OCI-LY7 (cell line): ENCODE results near the gene POU3F2.

Source experiments
- EZH2phosphoT487 ChIP-seq: fragments of 200-600 bp; sonication (generic); IDR thresholded peaks from 2 replicates; pipeline ENCODE4 v1.6.1; 2018; ENCODE audit warnings: low read depth, borderline replicate concordance, mild to moderate bottlenecking, mixed run types, antibody characterized with exemption, low read length, moderate library complexity, mixed read lengths
- TF ChIP-seq, protein P1 (sequence below): fragments of 200-600 bp; sonication (generic); conservative IDR thresholded peaks from 2 replicates; pipeline ENCODE4 v1.5.1; 2014; ENCODE audit warnings: mild to moderate bottlenecking, antibody characterized with exemption, low read length, moderate library complexity, mixed read lengths

DNA sequence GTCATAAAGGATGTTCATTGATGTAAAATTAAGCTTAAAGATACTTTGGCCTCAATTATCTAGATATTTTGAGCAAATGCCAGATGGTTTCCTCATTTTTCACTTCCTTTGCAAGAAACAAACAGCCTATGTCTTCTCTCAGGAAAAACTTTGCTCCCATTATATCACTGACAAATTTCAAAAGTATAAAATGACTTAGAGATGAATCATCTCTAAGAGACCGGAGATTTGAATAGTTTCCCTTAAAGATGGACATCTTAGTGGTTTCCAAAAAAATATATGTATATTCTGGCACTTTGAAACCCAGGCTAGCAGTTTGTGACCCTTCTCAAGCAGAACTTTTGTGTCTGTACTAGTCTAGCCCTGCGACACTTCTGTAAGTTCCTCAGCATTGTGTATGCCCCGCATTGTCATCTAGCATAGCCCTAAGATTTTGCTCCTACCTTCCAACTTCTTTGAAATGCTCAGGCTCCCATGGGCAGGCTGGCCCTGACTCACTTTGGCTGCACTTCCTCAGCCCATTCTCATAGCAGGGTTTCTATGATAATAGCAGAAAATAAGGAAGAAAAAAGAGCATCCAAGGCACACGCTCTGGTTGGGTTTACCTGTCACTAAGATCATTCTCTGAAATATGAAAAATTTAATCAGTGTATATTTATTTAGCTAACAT lies 25.7 kb upstream of the POU3F2 start:
- TF ChIP-seq, protein P1, sequence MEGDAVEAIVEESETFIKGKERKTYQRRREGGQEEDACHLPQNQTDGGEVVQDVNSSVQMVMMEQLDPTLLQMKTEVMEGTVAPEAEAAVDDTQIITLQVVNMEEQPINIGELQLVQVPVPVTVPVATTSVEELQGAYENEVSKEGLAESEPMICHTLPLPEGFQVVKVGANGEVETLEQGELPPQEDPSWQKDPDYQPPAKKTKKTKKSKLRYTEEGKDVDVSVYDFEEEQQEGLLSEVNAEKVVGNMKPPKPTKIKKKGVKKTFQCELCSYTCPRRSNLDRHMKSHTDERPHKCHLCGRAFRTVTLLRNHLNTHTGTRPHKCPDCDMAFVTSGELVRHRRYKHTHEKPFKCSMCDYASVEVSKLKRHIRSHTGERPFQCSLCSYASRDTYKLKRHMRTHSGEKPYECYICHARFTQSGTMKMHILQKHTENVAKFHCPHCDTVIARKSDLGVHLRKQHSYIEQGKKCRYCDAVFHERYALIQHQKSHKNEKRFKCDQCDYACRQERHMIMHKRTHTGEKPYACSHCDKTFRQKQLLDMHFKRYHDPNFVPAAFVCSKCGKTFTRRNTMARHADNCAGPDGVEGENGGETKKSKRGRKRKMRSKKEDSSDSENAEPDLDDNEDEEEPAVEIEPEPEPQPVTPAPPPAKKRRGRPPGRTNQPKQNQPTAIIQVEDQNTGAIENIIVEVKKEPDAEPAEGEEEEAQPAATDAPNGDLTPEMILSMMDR: no peak
- no peak for TF ChIP-seq EZH2phosphoT487
